GM18508 (cell line): ENCODE results near the gene ETFB.

Experiments used
- ATAC-seq: cut with Tn5 transposase; IDR thresholded peaks from one replicate; pipeline ENCODE4 v1.9.1; 2021; ENCODE audit warnings: moderate number of reproducible peaks; ENCODE audit not compliant: insufficient read depth, unreplicated experiment

ETFB gene

DNA sequence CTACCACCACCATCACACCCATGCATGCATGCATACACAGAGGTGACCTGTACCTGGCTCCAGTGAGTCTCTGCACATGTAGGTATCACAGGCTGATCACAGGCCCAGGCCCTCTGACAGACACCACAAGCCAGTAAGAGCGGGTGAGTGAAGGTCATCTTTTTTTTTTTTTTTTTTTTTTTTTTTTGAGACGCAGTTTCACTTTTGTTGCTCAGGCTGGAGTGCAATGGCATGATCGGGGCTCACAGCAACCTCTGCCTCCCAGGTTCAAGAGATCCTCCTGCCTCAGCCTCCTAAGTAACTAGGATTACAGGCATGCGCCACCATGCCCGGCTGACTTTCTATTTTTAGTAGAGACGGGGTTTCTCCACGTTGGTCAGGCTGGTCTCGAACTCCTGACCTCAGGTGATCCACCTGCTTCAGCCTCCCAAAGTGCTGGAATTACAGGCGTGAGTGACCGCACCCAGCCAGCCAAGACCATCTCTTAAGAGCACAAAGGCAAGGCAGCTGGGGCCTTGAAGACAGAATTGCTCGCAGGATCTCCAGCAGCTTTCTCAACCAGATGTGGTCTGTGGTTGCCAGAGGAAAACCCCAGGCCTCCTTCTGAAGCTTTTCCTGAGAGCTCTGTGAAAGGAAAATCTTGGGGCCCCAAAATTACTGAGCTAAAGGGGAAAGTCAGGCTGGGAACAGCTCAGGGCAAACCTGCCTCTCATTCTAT, 9.5 kb upstream of the ETFB start:
- ATAC-seq, result no peak

- ATAC-seq, result no peak
Observed at GRCh38 chr19:51372649-51373504, 6.7 kb upstream of the ETFB start, which contains the start of gene NKG7. Gene NKG7, minus strand, starts transcription at chr19:51372654. Its CDS starts 119 bp downstream, at chr19:51372535.

- ATAC-seq, result no peak
Observed at GRCh38 chr19:51372021-51372648, 5.9 kb upstream of the ETFB start.

DNA sequence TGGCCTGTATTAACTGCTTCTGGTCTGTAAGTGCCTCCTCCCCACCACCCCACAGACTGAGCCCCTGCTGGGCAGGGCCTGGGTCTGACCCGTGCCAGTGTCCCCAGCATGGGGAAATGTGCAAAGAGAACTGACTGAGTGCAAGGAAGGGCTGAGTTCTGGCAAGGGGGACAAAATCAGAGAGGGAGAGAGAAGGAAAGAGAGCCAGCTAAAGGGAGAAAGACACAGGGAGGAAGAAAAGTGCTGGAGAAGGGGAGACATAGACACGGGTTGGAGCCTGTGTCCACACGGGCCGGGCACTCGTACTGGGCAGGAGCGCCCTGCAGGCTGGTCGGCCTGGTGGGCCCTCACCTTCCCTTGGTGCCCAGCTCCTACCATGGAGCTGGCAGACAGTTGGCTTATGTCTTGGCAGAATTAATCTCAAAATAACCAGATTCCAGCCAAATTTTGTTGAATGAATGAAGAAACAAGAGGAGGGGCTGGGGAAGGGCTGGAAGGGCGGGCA, 5.0 kb upstream of the ETFB start:
- ATAC-seq, result no peak

- no peak for ATAC-seq
Observed at GRCh38 chr19:51370230-51370629, 4.0 kb upstream of the ETFB start.

DNA sequence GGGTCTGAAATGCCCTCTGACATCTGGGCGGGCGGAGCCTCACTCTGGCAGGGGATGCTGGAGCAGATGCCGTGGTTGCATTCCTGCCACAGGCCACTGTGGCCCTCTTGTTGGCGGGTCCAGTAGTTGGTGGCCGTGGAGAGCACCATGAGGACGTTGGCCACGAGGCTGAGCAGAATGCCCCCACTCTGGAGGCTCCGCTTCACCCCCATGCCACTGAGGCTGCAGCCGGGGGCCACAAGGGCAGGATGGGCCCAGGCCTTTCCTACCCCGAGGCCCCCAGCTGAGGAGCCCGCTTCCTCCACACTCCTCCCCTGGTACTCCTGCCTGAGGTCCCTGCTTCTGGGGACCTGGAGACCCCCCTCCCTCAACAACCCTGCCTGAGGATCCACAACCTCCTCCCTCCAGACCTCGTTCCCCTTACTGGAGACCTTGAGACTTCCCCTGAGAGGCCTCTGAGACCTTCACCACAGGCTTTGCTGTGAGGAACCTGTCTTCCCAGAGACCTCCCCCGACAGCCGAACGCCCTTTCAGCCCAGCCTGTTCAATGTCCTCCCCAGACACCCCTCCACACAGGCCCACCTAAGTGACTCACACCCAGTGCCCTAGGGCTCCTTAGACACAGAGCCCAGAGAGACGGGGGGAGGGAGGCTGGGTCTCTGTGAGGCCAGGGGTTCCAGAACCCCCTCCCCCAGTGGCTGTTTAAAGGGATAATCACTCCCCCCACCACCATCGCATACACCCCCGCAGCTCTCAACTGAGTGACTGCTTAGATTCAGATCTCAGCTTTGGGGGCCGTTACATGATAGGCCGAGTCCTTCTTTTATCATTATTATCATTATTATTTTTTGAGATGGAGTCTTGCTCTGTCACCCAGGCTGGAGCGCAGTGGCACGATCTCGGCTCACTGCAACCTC, 2.4 kb upstream of the ETFB start, which contains the start of gene CLDND2:
Gene CLDND2, minus strand, starts transcription at position 638 of the 917 bp plus-strand sequence. Its CDS starts 426 bp downstream, at position 212.
- ATAC-seq, result no peak

DNA sequence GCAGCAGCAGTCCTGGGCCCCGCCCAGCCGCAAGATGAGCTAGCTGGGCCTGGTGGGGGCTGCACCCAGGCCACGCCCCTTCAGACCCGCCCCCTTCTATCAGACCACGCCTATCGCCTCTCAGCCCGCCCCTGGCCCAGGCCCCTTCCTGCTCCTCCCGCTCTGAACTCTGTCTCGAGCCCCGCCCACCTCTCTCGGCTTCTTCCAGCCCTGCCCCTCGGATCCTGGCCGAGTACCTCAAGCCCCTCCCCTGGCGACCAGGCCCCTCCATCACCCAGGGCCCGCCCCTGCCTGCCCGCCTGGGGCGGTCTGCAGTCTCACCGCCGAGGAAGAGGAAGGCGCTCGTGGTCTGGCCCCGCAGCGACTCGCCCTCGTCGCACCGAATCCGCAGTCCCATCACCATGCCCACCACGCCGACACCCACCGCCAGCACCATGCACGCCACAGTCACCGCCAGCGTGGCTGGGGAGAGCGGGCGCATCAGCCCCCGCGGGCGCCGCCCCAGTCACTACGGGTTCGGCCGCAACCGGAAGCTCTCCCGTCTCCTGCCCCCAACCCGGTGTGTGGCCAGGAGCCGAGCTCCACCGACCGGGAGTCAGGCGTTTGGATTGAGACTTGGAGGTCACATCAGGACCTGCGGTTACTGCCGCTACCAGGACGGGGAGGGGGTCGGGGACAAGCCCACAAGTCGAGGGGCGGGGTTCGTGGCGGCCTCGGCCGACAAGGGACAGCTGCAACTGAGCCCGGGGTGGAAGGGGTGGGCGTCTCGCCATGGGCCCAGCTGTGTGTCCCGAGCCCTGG, 1.6 kb upstream of the ETFB start:
- ATAC-seq, result peak; percentile 44

DNA sequence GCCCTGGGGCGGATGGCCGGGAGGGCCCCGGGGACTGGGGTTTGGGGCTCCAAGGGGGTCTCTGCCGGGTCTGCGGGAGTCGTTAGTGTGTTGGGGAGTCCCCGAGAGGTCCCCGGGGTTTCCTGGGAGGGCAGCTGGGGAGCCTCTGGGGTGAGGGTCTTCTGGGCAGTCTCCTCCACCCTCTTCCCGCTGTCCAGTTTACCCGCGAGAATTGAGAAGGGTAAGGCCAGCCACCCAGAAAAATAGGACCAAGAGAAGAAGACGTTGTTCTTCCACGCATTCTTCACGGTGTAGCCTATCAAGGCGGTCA, 1.0 kb upstream of the ETFB start:
- ATAC-seq, result no peak

- no peak for ATAC-seq
Observed at GRCh38 chr19:51366389-51367254, 434 bp upstream of the ETFB start.

DNA sequence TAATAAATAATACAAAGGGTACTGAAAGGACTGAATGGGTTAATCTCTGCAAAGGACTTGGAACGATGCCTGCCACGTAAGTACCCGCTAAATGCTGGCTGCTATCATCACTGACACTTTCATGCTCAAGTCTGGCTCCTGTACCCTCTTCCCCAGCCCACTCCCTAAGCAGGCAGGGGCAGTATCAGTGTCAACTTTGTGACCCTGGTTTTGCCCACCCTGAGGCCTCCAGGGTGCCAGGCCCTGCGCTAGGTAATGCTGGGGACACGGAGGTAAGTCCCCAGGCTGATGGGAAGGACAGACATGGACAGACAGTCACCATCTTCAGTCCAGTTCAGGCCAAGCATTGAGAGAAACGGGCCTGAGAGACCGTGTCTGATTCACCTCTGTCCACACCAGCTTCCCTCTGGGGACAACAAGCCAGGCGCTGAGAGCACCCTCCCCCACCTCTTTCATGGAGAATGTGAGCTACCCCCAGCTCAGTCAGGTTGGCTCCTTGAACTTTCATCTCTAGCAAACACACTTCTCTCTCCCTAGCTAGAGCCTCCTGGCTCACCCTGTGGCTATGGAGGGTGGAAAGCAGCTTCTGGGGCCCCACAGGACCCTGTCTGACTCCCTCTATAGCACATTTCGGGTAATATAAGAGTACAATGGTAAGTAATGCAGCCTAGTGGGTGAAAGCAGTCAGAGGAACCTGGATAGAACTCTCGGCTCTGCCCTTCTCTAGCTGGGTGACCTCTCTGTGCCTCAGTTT, 800 bp downstream of the ETFB start:
- no peak for ATAC-seq

GRCh38 chr19:51364200-51365106, 1.7 kb downstream of the ETFB start:
- ATAC-seq, result no peak

DNA sequence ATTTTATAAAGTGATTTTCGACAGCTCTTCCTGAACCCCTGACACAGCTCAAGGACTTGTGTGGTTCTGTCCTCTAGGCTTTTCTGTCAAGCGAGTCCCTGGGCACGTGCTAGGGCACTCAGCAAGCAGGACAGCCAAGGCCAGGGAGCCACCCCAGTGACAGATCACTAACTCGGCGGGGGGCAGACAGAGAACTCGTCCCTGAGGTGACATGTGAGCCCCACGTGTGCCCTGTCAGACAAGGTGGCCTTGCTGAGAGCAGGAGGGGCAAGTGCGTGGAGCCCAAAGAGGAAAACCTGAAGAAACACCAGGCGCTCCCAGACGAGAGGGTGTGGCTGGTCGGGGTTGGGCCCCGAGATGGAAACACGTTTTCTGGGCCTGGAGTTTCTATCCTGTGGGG, 4.9 kb downstream of the ETFB start:
- no peak for ATAC-seq

DNA sequence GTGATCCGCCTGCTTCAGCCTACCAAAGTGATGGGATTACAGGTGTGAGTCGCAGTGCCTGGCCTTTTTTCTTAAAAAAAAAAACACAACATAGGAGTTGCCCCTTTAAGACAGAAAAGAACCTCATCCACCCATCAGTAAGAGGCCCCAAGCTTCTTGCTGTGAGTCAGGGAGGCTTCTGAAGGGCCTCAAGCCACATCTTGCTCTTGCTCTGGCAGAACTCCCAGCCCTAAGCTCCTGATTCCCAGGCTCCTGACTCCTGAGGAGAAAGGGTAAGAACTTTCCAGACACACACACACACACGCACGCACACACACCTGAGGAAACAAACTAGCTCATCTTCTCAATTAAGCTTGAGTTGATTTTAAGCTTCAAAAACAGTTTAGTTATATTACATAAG, 6.9 kb downstream of the ETFB start:
- ATAC-seq, result no peak

- ATAC-seq, result no peak
Observed at GRCh38 chr19:51357952-51358351, 8.2 kb downstream of the ETFB start.

- no peak for ATAC-seq
Observed at GRCh38 chr19:51356159-51356801, 9.9 kb downstream of the ETFB start.

- ATAC-seq, result no peak
Observed at GRCh38 chr19:51354742-51355148, 11.4 kb downstream of the ETFB start.
